OCI-LY7 (cell line): ENCODE results near the gene NTN4.

Experiments
- CTCF ChIP-seq: fragments of 200-600 bp; sonication (generic); conservative IDR thresholded peaks from 2 replicates; pipeline ENCODE4 v1.5.1; 2014; ENCODE audit warnings: mild to moderate bottlenecking, antibody characterized with exemption, low read length, moderate library complexity, mixed read lengths
- EZH2phosphoT487 ChIP-seq: fragments of 200-600 bp; sonication (generic); IDR thresholded peaks from 2 replicates; pipeline ENCODE4 v1.6.1; 2018; ENCODE audit warnings: low read depth, borderline replicate concordance, mild to moderate bottlenecking, mixed run types, antibody characterized with exemption, low read length, moderate library complexity, mixed read lengths

DNA sequence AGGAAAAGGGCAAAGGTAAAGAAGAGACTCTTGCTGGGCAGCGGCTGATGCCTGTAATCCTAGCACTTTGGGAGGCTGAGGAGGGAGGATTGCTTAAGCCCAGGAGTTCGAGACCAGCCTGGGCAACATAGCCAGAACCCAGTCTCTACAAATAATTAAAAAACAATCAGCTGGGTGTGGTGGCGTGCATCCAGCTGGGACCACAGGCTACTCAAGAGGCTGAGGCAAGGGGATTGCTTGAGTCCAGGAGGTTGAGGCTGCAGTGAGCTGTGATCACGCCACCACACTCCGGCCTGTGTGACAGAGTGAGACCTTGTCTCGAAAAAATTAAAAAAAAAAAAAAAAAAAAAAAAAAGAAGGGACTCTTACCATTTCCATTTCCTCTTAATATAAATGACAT, 138.9 kb downstream of the NTN4 start:
- TF ChIP-seq CTCF (no peak), EZH2phosphoT487 (no peak)
